CD4-positive, alpha-beta T cell (primary cell): Measurements from ENCODE around the gene GPR176. TPM values are rescaled to one million over a fixed set of nuclear protein-coding genes. Genes with fewer than 3 reads are reported as not detected.
"Not testable (repeated sequence)": the region's sequence is repeated elsewhere in the genome, so short reads cannot be mapped to it uniquely, and the experiment has no call there.

Experiments used
- ATAC-seq: fragments of 200-7000 bp; cut with Tn5 transposase; one replicate; pipeline ENCODE4 v1.10.0; 2022; ENCODE audit warnings: mild to moderate bottlenecking; ENCODE audit not compliant: poor library complexity
- CTCF ChIA-PET: fragments of 350-600 bp; sonication (Branson Sonifier 250); formaldehyde crosslinking; loops from one replicate; lab custom pipeline; 2021; ENCODE audit warnings: antibody characterized with exemption, inconsistent platforms; lab: Charles Lee
- POLR2A ChIA-PET: fragments of 350-600 bp; sonication (Branson Sonifier 250); formaldehyde crosslinking; loops from one replicate; lab custom pipeline; 2021; ENCODE audit warnings: antibody characterized with exemption, inconsistent platforms; lab: Charles Lee
- DNase-seq, 14 experiments: peaks; one replicate each; pipeline ENCODE4 v3.0.0-alpha.2; 2013 to 2020; ENCODE audit warnings: mixed read lengths in 2 of 14
- H3K27ac ChIP-seq, 2 donors: one replicate each; pipeline versions ENCODE4 v1.5.1 to v1.7.0; 2013; ENCODE audit warnings: low read length in 2 of 2, low read depth in 1 of 2, mild to moderate bottlenecking in 1 of 2
- H3K27me3 ChIP-seq, 2 experiments: 1 replicate in 1 of 2; 2 replicates in 1 of 2; pipeline versions ENCODE4 v1.6.1 to v1.7.0; 2013; ENCODE audit warnings: low read length in 2 of 2, control low read depth in 1 of 2, mild to moderate bottlenecking in 1 of 2, moderate library complexity in 1 of 2; ENCODE audit not compliant: insufficient read depth in 2 of 2, control insufficient read depth in 1 of 2
- H3K36me3 ChIP-seq: one replicate; pipeline ENCODE4 v1.6.1; 2013; ENCODE audit warnings: low read length, control low read depth; ENCODE audit not compliant: insufficient read depth
- H3K4me1 ChIP-seq: one replicate; pipeline ENCODE4 v1.6.1; 2013; ENCODE audit warnings: low read length, control low read depth; ENCODE audit not compliant: insufficient read depth
- H3K4me3 ChIP-seq: one replicate; pipeline ENCODE4 v1.5.1; 2013; ENCODE audit warnings: mild to moderate bottlenecking, low read length, moderate library complexity
- H3K9me3 ChIP-seq, 2 experiments: 1 replicate in 1 of 2; 2 replicates in 1 of 2; pipeline versions ENCODE4 v1.6.1 to v1.7.0; 2013; ENCODE audit warnings: low read length in 2 of 2, mild to moderate bottlenecking in 2 of 2, control low read depth in 1 of 2, moderate library complexity in 1 of 2; ENCODE audit not compliant: control insufficient read depth in 1 of 2, insufficient read depth in 1 of 2
- H3K27ac Mint-ChIP-seq: one replicate; pipeline ENCODE4 v1.8.0; 2020; ENCODE audit warnings: mixed read lengths
- H3K27me3 Mint-ChIP-seq: one replicate; pipeline ENCODE4 v1.8.0; 2021; ENCODE audit warnings: mixed read lengths
- H3K36me3 Mint-ChIP-seq: one replicate; pipeline ENCODE4 v1.8.0; 2021; ENCODE audit warnings: low read depth, mixed read lengths
- H3K4me1 Mint-ChIP-seq: one replicate; pipeline ENCODE4 v1.8.0; 2021; ENCODE audit warnings: low read depth, mixed read lengths
- H3K4me3 Mint-ChIP-seq: one replicate; pipeline ENCODE4 v1.8.0; 2020; ENCODE audit warnings: mild to moderate bottlenecking, mixed read lengths
- H3K9me3 Mint-ChIP-seq: one replicate; pipeline ENCODE4 v1.8.0; 2020; ENCODE audit warnings: mixed read lengths
- CTCF ChIP-seq: fragments of 200-600 bp; IDR thresholded peaks from one replicate; pipeline ENCODE4 v1.8.0; 2022; ENCODE audit warnings: antibody characterized with exemption, mild to moderate bottlenecking
- intact Hi-C, 2 experiments: fragments of 100-400 bp; cut with DNase I in 1 of 2; cut with micrococcal nuclease in 1 of 2; formaldehyde crosslinking; loops; one replicate each; pipeline versions ENCODE4 v1.15.1 to v1.9.0; 2023 to 2025; cut with DNase I, micrococcal nuclease
- total RNA-seq, 174 experiments: library from RNA in 2 of 174; stranded (reverse) in 2 of 174; gene quantifications; one replicate each; pipeline ENCODE4 v1.2.3 and lab custom pipeline; 2021 to 2026

Gene GPR176
- total RNA-seq, 2 experiments from 2014 or later = not detected

GRCh38 chr15:39814489-39814888, 105.6 kb downstream of the GPR176 start:
- no peak for ATAC-seq
- Mint-ChIP-seq H3K27me3 (no peaks in the 10 kb centered on the region), H3K4me1 (no peaks in the 10 kb centered on the region), H3K9me3 (no peaks in the 10 kb centered on the region), H3K4me3 (no peak overlapping the region), H3K27ac (no peak overlapping the region), H3K36me3 (no peaks in the 10 kb centered on the region)
- Histone ChIP-seq H3K9me3 (no peaks in the 10 kb centered on the region), H3K27me3 (peaks cover 0 to 6% of the 10 kb centered on the region in 2 experiments), H3K4me3 (no peak overlapping the region), H3K4me1 (no peaks in the 10 kb centered on the region), H3K36me3 (no peaks in the 10 kb centered on the region), H3K27ac (no peak overlapping the region)
- no peak for DNase-seq
- intact Hi-C loops = no loop called here
- POLR2A ChIA-PET = no interaction called here
- CTCF ChIA-PET = interaction anchor here (0.6 kb wide), 1 partner anchor 27 kb away, joined by 3 read pairs; no protein-coding TSS in a partner anchor
- TF ChIP-seq CTCF = no peak

GRCh38 chr15:39812651-39813050, 107.4 kb downstream of the GPR176 start:
- DNase-seq, H3K4me1 Mint-ChIP-seq, intact Hi-C loops, H3K4me1 ChIP-seq, H3K9me3 Mint-ChIP-seq, ATAC-seq, CTCF ChIA-PET, H3K4me3 Mint-ChIP-seq, H3K4me3 ChIP-seq, H3K36me3 Mint-ChIP-seq, H3K9me3 ChIP-seq, H3K36me3 ChIP-seq, H3K27ac ChIP-seq, H3K27ac Mint-ChIP-seq, POLR2A ChIA-PET: not testable (repeated sequence)
- H3K27me3 Mint-ChIP-seq = peaks cover 11% of the 10 kb centered on the region
- H3K27me3 ChIP-seq = peaks cover 0 to 17% of the 10 kb centered on the region in 2 experiments

DNA sequence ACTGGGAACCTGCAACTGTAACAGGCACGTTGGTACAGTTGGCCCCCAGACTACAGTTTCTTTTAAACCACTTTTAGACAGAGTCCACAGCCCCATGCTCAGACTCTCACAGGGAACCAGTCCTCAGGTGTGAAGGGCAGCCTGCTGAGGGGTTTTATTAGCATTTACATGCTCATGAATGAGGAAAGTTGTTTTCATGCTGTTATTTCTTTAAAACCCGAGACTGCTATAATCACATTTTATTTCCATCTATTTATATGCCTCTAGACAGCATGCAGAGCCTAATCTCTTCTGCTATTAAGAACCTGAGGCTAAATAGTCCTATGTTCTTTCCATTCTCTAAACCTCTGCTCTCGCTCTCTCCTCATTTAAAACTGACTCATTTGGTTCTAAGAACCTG, 111.2 kb downstream of the GPR176 start:
- no peaks in the 10 kb centered on the region for H3K36me3 Mint-ChIP-seq
- DNase-seq = no peak
- H3K27me3 Mint-ChIP-seq = peaks cover 11% of the 10 kb centered on the region
- no peaks in the 10 kb centered on the region for H3K4me1 ChIP-seq
- H3K4me3 ChIP-seq = no peak overlapping the region
- H3K9me3 Mint-ChIP-seq = no peaks in the 10 kb centered on the region
- no peaks in the 10 kb centered on the region for H3K4me1 Mint-ChIP-seq
- intact Hi-C loops = loop anchor here in 1 of 2 experiments (10.0 kb wide), 1 partner anchor 64 kb away; no protein-coding TSS in a partner anchor
- no peaks in the 10 kb centered on the region for H3K36me3 ChIP-seq
- H3K9me3 ChIP-seq = no peaks in the 10 kb centered on the region
- no peak overlapping the region for H3K27ac ChIP-seq
- POLR2A ChIA-PET = no interaction called here
- ATAC-seq = no peak
- H3K27ac Mint-ChIP-seq = no peak overlapping the region
- H3K4me3 Mint-ChIP-seq = no peak overlapping the region
- no peak for TF ChIP-seq CTCF
- H3K27me3 ChIP-seq = peaks cover 6 to 19% of the 10 kb centered on the region in 2 experiments
- CTCF ChIA-PET = interaction anchor here (1.1 kb wide), 1 partner anchor 10 kb away, joined by 3 read pairs; no protein-coding TSS in a partner anchor

DNA sequence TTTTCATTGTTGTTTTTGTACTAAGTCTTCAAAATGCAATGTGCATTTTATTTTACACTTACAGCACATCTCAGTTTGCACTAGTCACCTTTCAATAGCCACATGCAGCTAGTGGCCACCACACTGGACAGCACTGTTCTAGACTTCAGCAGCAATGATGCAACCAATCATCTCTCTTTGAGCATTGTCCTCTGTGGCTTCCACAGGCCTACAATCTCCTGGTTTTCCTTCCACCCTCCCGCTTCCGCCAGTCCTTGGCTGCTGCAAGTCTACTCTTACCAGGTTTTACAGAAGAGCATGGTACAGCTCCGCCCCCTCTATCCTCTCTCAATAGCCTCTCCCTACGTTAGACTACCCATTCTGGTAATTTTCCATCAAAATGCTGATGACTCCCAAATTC, 112.3 kb downstream of the GPR176 start:
- no peaks in the 10 kb centered on the region for H3K4me1 Mint-ChIP-seq
- TF ChIP-seq CTCF = no peak

More for the DNA sequence above, 112.3 kb downstream of the GPR176 start:
- Histone ChIP-seq H3K4me1 (no peaks in the 10 kb centered on the region), H3K36me3 (no peaks in the 10 kb centered on the region), H3K27ac (no peak overlapping the region), H3K27me3 (peaks cover 6 to 19% of the 10 kb centered on the region in 2 experiments), H3K4me3 (no peak overlapping the region), H3K9me3 (no peaks in the 10 kb centered on the region)
- intact Hi-C loops = loop anchor here in 1 of 2 experiments (10.0 kb wide), 1 partner anchor 63 kb away; no protein-coding TSS in a partner anchor
- H3K36me3 Mint-ChIP-seq = no peaks in the 10 kb centered on the region
- H3K27me3 Mint-ChIP-seq = peaks cover 11% of the 10 kb centered on the region
- DNase-seq (no peak), ATAC-seq (no peak)
- CTCF ChIA-PET = no interaction called here
- no peak overlapping the region for H3K27ac Mint-ChIP-seq
- no peak overlapping the region for H3K4me3 Mint-ChIP-seq
- no peaks in the 10 kb centered on the region for H3K9me3 Mint-ChIP-seq
- POLR2A ChIA-PET = no interaction called here
